ENCODE measurements around the gene NFIL3.

- TF ChIP-seq CTCF (IDR thresholded peaks at IDR 0.05): no peak
- no peak for TF ChIP-seq POLR2A (IDR thresholded peaks at IDR 0.05)
- TF ChIP-seq POLR2AphosphoS5 (IDR thresholded peaks at IDR 0.05): no peak
Measured at GRCh38 chr9:91427873-91428272, 4.2 kb upstream of the NFIL3 start.
